ENCODE results near the gene ROR2. TPM values are rescaled to one million over a fixed set of nuclear protein-coding genes. Genes with fewer than 3 reads are reported as not detected.

Gene ROR2
- total RNA-seq, 1 experiment from 2014 or later: not detected

GRCh38 chr9:91744114-91744513, 205.9 kb downstream of the ROR2 start:
- POLR2A ChIA-PET (ENCODE audit: unreplicated experiment): no interaction called here
- Histone ChIP-seq H3K9me2 (replicated peaks; ENCODE audit: low read length) (no peaks in the 10 kb centered on the region), H3K9ac (ENCODE audit: low read length) (no peak overlapping the region), H3K27me3 (ENCODE audit: low read length) (no peaks in the 10 kb centered on the region), H3K36me3 (ENCODE audit: low read depth, low read length) (no peaks in the 10 kb centered on the region), H3K9me3 (ENCODE audit: low read length) (no peaks in the 10 kb centered on the region), H2AFZ (ENCODE audit: low read length) (no peak overlapping the region), H3F3A (ENCODE audit: low read length, unreplicated experiment) (no peaks in the 10 kb centered on the region), H3K4me3 (ENCODE audit: low read length) (no peak overlapping the region), H3K79me2 (ENCODE audit: low read length) (no peaks in the 10 kb centered on the region), H3K4me1 (ENCODE audit: insufficient read depth, low read length) (peaks cover 7% of the 10 kb centered on the region; the same call in 1 of the 2 replicates), H4K20me1 (ENCODE audit: low read length) (no peaks in the 10 kb centered on the region), H3K4me2 (ENCODE audit: low read length) (no peak overlapping the region), H3K27ac (ENCODE audit: low read length) (no peak overlapping the region)
- TF ChIP-seq CTCF (conservative IDR thresholded peaks at IDR 0.05; ENCODE audit: low read depth, low read length) (no peak), EZH2phosphoT487 (IDR thresholded peaks at IDR 0.05; ENCODE audit: borderline replicate concordance, low read length) (no peak), EZH2 (IDR thresholded peaks at IDR 0.05; ENCODE audit: low read length, unreplicated experiment) (no peak)
- no TSS peak for BruUV-seq (replicated peaks)
- ATAC-seq (no peak), DNase-seq (no peak)
- intact Hi-C loops (cut with micrococcal nuclease): no loop called here
- CTCF ChIA-PET: no interaction called here

DNA sequence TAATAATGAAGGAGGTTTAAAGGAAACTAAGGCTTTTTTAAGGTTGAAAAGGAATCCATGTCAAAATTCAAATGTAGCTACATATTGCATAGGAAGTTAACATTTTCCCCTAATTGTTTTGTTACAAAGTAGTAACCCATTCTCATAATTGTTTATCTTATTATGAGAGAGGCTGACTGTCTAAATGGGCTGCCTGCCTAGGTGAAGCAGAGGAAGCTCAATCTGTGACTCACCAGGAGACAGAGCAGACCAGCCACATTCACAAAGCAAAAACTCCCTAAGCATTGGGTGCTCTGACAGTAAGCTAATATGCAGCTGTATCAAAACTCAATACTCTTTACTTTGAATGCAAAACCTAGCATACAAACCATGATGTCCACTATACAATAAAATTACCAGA, 208.5 kb downstream of the ROR2 start:
- H2AFZ ChIP-seq (ENCODE audit: low read length): no peak overlapping the region
- H4K20me1 ChIP-seq (ENCODE audit: low read length): no peaks in the 10 kb centered on the region
- H3K36me3 ChIP-seq (ENCODE audit: low read depth, low read length): no peaks in the 10 kb centered on the region
- ATAC-seq (peak; percentile 92), DNase-seq (peak; percentile 62)
- no peak overlapping the region for H3K4me3 ChIP-seq (ENCODE audit: low read length)
- POLR2A ChIA-PET (ENCODE audit: unreplicated experiment): no interaction called here
- TF ChIP-seq CTCF (conservative IDR thresholded peaks at IDR 0.05; ENCODE audit: low read depth, low read length) (no peak), EZH2 (IDR thresholded peaks at IDR 0.05; ENCODE audit: low read length, unreplicated experiment) (no peak)
- H3K4me2 ChIP-seq (ENCODE audit: low read length): no peak overlapping the region
- no peaks in the 10 kb centered on the region for H3K79me2 ChIP-seq (ENCODE audit: low read length)
- peaks cover 5% of the 10 kb centered on the region; the same call in 1 of the 2 replicates for H3K27me3 ChIP-seq (ENCODE audit: low read length)
- CTCF ChIA-PET: interaction anchor here (1.5 kb wide), 1 partner anchor 15 kb away, joined by 8 read pairs; no protein-coding TSS in a partner anchor
- no peaks in the 10 kb centered on the region; the same call in 1 of the 2 replicates for H3K4me1 ChIP-seq (ENCODE audit: insufficient read depth, low read length)
- no peaks in the 10 kb centered on the region for H3K9me2 ChIP-seq (replicated peaks; ENCODE audit: low read length)
- no peaks in the 10 kb centered on the region for H3K9me3 ChIP-seq (ENCODE audit: low read length)
- H3K9ac ChIP-seq (ENCODE audit: low read length): no peak overlapping the region
- no peak overlapping the region for H3K27ac ChIP-seq (ENCODE audit: low read length)
- intact Hi-C loops (cut with micrococcal nuclease): no loop called here
- H3F3A ChIP-seq (ENCODE audit: low read length, unreplicated experiment): no peaks in the 10 kb centered on the region
- no TSS peak for BruUV-seq (replicated peaks)

- TF ChIP-seq EZH2 (IDR thresholded peaks at IDR 0.05; ENCODE audit: low read length, unreplicated experiment): no peak
- TF ChIP-seq CTCF (conservative IDR thresholded peaks at IDR 0.05; ENCODE audit: low read depth, low read length): no peak
- TF ChIP-seq EZH2phosphoT487 (IDR thresholded peaks at IDR 0.05; ENCODE audit: borderline replicate concordance, low read length): no peak
- ChIA-PET CTCF (interaction anchor here (1.5 kb wide), 1 partner anchor 14 kb away, joined by 8 read pairs; no protein-coding TSS in a partner anchor), POLR2A (ENCODE audit: unreplicated experiment) (no interaction called here)
- Histone ChIP-seq H3K79me2 (ENCODE audit: low read length) (no peaks in the 10 kb centered on the region), H3K27me3 (ENCODE audit: low read length) (peaks cover 5% of the 10 kb centered on the region; the same call in 1 of the 2 replicates), H3K9ac (ENCODE audit: low read length) (no peak overlapping the region), H3K4me2 (ENCODE audit: low read length) (no peak overlapping the region), H3F3A (ENCODE audit: low read length, unreplicated experiment) (no peaks in the 10 kb centered on the region), H3K9me2 (replicated peaks; ENCODE audit: low read length) (no peaks in the 10 kb centered on the region), H3K36me3 (ENCODE audit: low read depth, low read length) (no peaks in the 10 kb centered on the region), H3K9me3 (ENCODE audit: low read length) (no peaks in the 10 kb centered on the region), H3K4me1 (ENCODE audit: insufficient read depth, low read length) (no peaks in the 10 kb centered on the region; the same call in 1 of the 2 replicates), H3K4me3 (ENCODE audit: low read length) (no peak overlapping the region), H3K27ac (ENCODE audit: low read length) (no peak overlapping the region), H2AFZ (ENCODE audit: low read length) (no peak overlapping the region), H4K20me1 (ENCODE audit: low read length) (no peaks in the 10 kb centered on the region)
- no TSS peak for BruUV-seq (replicated peaks)
- ATAC-seq (no peak), DNase-seq (peak; percentile 10)
- intact Hi-C loops (cut with micrococcal nuclease): no loop called here
Measured at GRCh38 chr9:91740701-91741100, 209.3 kb downstream of the ROR2 start.

Data from PC-3 (cell line).